Measurements from ENCODE around the gene DBF4B. TPM values are rescaled to one million over a fixed set of nuclear protein-coding genes. Genes with fewer than 3 reads are reported as not detected.

Gene DBF4B
- polyA plus RNA-seq (2012; rRNA removed): 8.3 and 9.6 TPM in 2 replicates
- 3.5 and 4.9 TPM in 2 replicates for polyA plus RNA-seq (2012; cell fraction: cytosol; rRNA removed)
- 40.4 and 40.6 TPM in 2 replicates for polyA plus RNA-seq (2012; cell fraction: nucleus; rRNA removed)

DNA sequence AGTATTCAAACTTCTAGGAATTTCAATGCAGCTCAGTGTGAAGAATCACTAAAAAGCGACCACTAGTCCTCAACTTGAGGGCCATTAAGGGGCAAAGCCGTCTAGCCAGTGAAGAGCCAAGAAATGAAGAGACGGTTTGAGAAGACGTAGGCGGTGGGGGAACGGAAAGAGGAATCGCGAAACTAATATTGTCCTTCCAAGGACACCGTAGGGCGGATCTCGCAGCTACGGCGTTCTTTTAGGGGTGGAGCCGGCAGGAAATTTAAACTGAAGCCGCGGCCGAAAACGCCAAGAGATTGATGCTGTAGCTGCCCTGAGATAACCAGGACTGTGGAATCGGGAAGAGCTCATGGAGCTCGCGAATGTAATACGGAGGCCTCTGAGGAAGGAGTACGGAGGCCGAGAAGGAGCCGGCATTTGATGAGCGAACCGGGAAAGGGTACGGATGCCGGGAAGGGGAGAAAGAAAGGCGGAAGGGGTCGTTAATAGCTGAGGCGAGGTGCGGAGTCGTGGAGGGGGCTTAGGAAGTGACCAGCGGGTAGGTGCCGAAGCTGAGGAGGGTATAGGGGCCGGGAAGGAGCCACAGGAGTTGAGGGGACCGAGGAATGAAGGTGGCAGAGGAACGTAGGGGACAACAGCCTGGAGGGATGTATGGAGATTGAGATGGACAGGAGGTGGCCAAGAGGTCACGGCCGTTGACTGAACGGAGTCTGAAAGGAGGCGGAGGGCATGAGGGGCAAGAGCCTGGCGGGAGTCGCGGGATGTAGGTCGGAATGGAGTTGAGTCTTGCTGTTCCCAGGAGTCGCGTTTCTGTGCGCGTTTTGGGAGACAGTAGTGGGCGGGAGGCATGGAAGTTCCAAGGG lies at the start of gene DBF4B:
TSS of gene DBF4B (plus strand) at position 265 of the 863 bp plus-strand sequence. CDS start at position 421, 156 bp downstream.
- CTCF ChIA-PET: interaction anchor here (1.0 to 2.3 kb wide), 6 partner anchors 17 to 427 kb away, joined by 3 to 6 read pairs (median 4); partner anchors contain the start of gene ACBD4
- Histone ChIP-seq H3K4me1 (ENCODE audit: control insufficient read depth in 1 of 2, insufficient read depth in 2 of 2, low read depth in 1 of 2, low read length in 1 of 2) (peaks cover 0 to 7% of the 10 kb centered on the region in 2 experiments; a peak in 1 of 4 replicates), H3K9me3 (no peaks in the 10 kb centered on the region), H3K9me2 (no peaks in the 10 kb centered on the region), H3K79me2 (ENCODE audit: insufficient read depth) (peaks cover 46% of the 10 kb centered on the region), H3K27ac (ENCODE audit: low read depth in 2 of 2, low read length in 1 of 2) (peak within 1 kb of the TSS; percentile 78 to 86), H3K4me2 (peak within 1 kb of the TSS; percentile 95), H3K27me3 (ENCODE audit: insufficient read depth) (no peaks in the 10 kb centered on the region), H3K36me3 (replicated peaks in 1 of 2; ENCODE audit: control insufficient read depth in 1 of 2, insufficient read depth in 2 of 2, low read length in 1 of 2) (no peaks in the 10 kb centered on the region), H2AFZ (ENCODE audit: low read depth) (peak within 1 kb of the TSS; percentile 97), H3K9ac (peak within 1 kb of the TSS; percentile 87), H4K20me1 (ENCODE audit: insufficient read depth) (no peaks in the 10 kb centered on the region), H3F3A (replicated peaks; ENCODE audit: insufficient read depth) (peaks cover 3% of the 10 kb centered on the region), H3K4me3 (ENCODE audit: low read depth in 2 of 2, low read length in 1 of 2) (peak within 1 kb of the TSS; percentile 64 to 89)
- POLR2A ChIA-PET: interaction anchor here (0.6 kb wide), 1 partner anchor 207 kb away, joined by 3 read pairs; no protein-coding TSS in a partner anchor
- 1% methylated on average over 51 of the region's 52 CpGs for WGBS (ENCODE audit: low lambda C conversion rate)
- DNase-seq: peak; percentile 85
- TF ChIP-seq POLR2AphosphoS5 (IDR thresholded peaks at IDR 0.05; ENCODE audit: low read depth, low read length): peak; percentile 75
- no peak for TF ChIP-seq FOSL2 (IDR thresholded peaks at IDR 0.05; ENCODE audit: borderline replicate concordance, low read depth)
- peak; percentile 32; the same call in 1 of the 2 replicates for TF ChIP-seq PBX3 (IDR thresholded peaks at IDR 0.05)
- TF ChIP-seq YY1 (IDR thresholded peaks at IDR 0.05; ENCODE audit: low read depth): peak; percentile 58
- 0 out of 2 replicates have a peak, but pooled peaks have one; percentile 28 for TF ChIP-seq TCF12 (IDR thresholded peaks at IDR 0.05)
- no peak for TF ChIP-seq USF1 (IDR thresholded peaks at IDR 0.05; ENCODE audit: borderline replicate concordance, low read depth)
- TF ChIP-seq, protein P1, sequence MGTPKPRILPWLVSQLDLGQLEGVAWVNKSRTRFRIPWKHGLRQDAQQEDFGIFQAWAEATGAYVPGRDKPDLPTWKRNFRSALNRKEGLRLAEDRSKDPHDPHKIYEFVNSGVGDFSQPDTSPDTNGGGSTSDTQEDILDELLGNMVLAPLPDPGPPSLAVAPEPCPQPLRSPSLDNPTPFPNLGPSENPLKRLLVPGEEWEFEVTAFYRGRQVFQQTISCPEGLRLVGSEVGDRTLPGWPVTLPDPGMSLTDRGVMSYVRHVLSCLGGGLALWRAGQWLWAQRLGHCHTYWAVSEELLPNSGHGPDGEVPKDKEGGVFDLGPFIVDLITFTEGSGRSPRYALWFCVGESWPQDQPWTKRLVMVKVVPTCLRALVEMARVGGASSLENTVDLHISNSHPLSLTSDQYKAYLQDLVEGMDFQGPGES (IDR thresholded peaks at IDR 0.05; ENCODE audit: low read depth, low read length): no peak
- no peak for TF ChIP-seq SMC3 (IDR thresholded peaks at IDR 0.05; ENCODE audit: low read depth, low read length)
- TF ChIP-seq EZH2phosphoT487 (IDR thresholded peaks at IDR 0.05; ENCODE audit: borderline replicate concordance, low read depth): no peak
- TF ChIP-seq SIN3A (IDR thresholded peaks at IDR 0.05; ENCODE audit: borderline replicate concordance, low read depth, low read length): peak; percentile 98
- peak; percentile 90 for TF ChIP-seq ELF1 (IDR thresholded peaks at IDR 0.05)
- peak; percentile 62 for TF ChIP-seq CHD2 (IDR thresholded peaks at IDR 0.05; ENCODE audit: low read length, partially characterized antibody)
- peak; percentile 95 for TF ChIP-seq MXI1 (IDR thresholded peaks at IDR 0.05; ENCODE audit: low read depth, low read length)
- peak; percentile 38 for TF ChIP-seq REST (IDR thresholded peaks at IDR 0.05; ENCODE audit: low read depth, low read length)
- no peak for TF ChIP-seq RCOR1 (IDR thresholded peaks at IDR 0.05; ENCODE audit: low read length)
- peak; percentile 66 for TF ChIP-seq GABPA (IDR thresholded peaks at IDR 0.05; ENCODE audit: low read depth)
- peak; percentile 70; the same call in 1 of the 2 replicates for TF ChIP-seq TAF1 (IDR thresholded peaks at IDR 0.05; ENCODE audit: borderline replicate concordance, low read depth, low read length)
- TF ChIP-seq MAX (IDR thresholded peaks at IDR 0.05; ENCODE audit: low read depth): peak; percentile 85
- no peak for TF ChIP-seq USF2 (IDR thresholded peaks at IDR 0.05; ENCODE audit: borderline replicate concordance, low read depth, low read length)
- TF ChIP-seq ZBTB33 (IDR thresholded peaks at IDR 0.05; ENCODE audit: borderline replicate concordance, low read depth): peak; percentile 81; the same call in 1 of the 2 replicates
